Medulla oblongata (tissue), 1 donor: ENCODE results near the gene ERCC2.
"Not testable (repeated sequence)": the region's sequence is repeated elsewhere in the genome, so short reads cannot be mapped to it uniquely, and the experiment has no call there.

Source experiments
- DNase-seq: peaks from one replicate; pipeline ENCODE4 v3.0.0-alpha.2; 2015; ENCODE audit errors: extremely low spot score

The ERCC2 gene

GRCh38 chr19:45370410-45371204 is at the start of gene ERCC2:
Gene ERCC2 (minus strand): TSS chr19:45370573. CDS start chr19:45370540, 33 bp downstream.
- DNase-seq, result peak; percentile 99

- DNase-seq, result no peak
These were observed 49.5 kb upstream of the ERCC2 start for GRCh38 chr19:45419895-45420294.

GRCh38 chr19:45419396-45419795 is 49.0 kb upstream of the ERCC2 start:
- DNase-seq, result peak; percentile 79

- peak; percentile 43 for DNase-seq
These were observed 48.4 kb upstream of the ERCC2 start for GRCh38 chr19:45418802-45419201.

DNA sequence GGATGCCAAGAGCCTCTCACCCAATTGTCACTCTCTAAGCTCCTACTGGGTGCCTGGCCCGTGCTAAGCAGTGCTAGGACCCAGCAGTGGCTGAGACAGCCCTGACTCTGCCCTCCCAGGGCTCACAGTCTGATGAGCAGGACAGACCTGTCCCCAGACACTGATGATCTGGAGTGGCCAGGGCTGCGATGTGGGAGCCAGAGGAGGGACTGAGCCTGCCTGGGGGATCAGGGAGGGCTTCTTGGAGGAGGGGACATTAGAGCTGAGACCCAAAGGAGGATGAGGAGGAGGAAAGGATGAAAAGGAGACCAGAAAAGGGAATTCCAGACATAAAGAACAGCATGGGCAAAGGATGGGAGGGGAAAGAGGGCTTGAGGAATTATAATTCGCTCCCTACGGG is 46.8 kb upstream of the ERCC2 start:
- DNase-seq, result no peak

DNA sequence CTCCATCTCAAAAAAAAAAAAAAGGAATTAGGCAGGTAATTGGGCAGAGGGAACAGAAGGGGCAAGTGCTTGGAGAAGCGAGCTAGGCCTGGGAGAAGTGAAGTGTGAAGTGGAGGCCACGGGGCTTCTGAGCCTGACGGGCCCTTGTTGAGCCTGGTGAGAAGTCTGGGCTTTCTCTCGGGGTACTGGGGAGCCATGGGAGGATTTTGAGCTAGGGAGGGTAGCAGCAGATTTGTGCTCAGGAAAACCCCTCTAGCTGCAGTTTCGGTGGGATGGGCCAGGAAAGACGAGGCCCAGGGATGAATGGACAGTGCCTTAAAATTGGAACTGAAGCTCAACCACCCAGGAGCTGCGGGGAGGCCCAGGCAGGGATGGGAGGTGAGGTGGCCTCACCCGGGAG is 44.1 kb upstream of the ERCC2 start:
- DNase-seq, result no peak

DNA sequence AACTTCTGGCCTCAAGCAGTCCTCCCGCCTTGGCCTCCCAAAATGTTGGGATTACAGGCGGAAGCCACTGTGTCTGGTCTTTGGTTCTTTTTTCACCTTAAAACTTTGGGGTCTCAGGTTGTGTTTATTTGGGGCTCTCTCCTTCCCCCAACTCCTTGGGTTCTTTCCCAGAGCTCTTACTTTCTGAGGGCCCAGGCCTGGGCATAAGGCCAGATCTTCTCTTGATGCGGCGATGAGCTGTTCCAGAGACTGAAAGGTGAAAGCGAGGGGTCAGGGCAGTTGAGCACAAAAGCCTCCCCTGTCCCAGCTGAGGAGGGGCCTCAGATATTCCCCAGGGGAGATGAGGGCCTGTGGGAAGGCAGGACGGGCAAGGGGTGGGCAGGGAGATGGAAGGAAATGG is 43.1 kb upstream of the ERCC2 start:
- DNase-seq, result no peak

DNA sequence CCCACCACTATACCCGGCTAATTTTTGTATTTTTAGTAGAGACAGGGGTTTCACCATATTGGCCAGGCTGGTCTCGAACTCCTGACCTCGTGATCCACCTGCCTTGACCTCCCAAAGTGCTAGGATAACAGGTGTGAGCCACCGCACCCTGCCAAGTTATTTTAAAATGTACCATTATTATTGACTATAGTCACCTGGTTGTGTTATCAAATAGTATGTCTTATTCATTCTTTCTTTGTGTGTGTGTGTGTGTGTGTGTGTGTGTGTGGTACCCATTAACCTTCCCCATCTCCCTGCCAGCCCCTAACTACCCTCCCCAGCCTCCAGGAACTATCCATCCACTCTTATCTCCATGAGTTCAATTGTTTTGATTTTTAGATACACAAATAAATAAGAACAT is 40.0 kb upstream of the ERCC2 start:
- DNase-seq, result not testable (repeated sequence)

DNA sequence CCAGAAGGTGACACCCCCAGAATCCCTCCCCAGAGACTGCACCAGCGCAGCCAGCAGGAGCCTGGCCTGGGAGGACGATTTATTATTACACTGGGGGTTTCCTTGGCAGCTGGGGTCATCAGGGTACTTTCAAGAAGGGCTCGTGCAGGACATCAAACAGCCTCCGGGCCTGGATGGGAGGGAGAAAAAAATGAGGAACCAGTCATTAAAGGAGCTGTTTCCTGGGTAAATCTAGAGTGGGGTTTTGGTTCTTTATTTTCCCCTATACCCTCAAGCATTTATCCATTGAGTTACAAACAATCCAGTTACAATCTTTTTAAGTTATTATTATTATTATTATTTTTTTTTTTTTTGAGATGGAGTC is 39.2 kb upstream of the ERCC2 start:
- DNase-seq, result no peak

DNA sequence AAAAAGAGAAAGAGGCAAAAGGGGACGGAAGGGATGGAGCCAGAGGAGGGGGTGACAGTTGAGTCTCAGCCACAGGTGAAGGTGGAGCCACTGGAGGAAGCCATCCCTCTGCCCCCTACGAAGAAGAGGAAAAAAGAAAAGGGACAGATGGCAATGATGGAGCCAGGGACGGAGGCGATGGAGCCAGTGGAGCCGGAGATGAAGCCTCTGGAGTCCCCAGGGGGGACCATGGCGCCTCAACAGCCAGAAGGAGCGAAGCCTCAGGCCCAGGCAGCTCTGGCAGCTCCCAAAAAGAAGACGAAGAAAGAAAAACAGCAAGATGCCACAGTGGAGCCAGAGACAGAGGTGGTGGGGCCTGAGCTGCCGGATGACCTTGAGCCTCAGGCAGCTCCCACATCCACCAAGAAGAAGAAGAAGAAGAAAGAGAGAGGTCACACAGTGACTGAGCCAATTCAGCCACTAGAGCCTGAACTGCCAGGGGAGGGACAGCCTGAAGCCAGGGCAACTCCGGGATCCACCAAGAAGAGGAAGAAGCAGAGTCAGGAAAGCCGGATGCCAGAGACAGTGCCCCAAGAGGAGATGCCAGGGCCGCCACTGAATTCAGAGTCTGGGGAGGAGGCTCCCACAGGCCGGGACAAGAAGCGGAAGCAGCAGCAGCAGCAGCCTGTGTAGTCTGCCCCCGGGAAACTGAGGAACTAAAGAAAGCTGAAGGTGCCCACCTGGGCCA is 38.6 kb upstream of the ERCC2 start:
- DNase-seq, result no peak

DNA sequence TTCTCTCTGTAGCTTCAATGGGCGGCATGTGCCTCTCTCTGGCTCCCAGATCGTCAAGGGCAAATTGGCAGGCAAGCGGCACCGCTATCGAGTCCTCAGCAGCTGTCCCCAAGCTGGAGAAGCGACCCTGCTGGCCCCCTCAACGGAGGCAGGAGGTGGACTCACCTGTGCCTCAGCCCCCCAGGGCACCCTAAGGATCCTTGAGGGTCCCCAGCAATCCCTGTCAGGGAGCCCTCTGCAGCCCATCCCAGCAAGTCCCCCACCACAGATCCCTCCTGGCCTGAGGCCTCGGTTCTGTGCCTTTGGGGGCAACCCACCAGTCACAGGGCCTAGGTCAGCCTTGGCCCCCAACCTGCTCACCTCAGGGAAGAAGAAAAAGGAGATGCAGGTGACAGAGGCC is 37.7 kb upstream of the ERCC2 start:
- DNase-seq, result no peak

- DNase-seq, result not testable (repeated sequence)
These were observed 37.2 kb upstream of the ERCC2 start for GRCh38 chr19:45407585-45407984.

DNA sequence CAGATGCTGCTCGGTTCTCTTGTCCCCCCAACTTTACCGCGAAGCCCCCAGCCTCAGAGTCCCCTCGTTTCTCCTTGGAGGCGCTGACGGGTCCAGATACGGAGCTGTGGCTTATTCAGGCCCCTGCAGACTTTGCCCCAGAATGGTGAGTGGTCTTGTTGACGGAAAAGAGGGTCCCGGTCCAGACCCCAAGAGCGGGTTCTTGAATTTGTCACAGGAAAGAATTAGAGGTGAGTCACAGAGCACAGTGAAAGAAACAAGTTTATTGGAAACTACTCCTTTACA is 36.7 kb upstream of the ERCC2 start:
- no peak for DNase-seq

- DNase-seq, result peak; percentile 94
These were observed 36.1 kb upstream of the ERCC2 start, which contains the start of gene POLR1G for GRCh38 chr19:45406226-45407090. Gene POLR1G (plus strand): TSS chr19:45406644. CDS start chr19:45406697, 53 bp downstream.

DNA sequence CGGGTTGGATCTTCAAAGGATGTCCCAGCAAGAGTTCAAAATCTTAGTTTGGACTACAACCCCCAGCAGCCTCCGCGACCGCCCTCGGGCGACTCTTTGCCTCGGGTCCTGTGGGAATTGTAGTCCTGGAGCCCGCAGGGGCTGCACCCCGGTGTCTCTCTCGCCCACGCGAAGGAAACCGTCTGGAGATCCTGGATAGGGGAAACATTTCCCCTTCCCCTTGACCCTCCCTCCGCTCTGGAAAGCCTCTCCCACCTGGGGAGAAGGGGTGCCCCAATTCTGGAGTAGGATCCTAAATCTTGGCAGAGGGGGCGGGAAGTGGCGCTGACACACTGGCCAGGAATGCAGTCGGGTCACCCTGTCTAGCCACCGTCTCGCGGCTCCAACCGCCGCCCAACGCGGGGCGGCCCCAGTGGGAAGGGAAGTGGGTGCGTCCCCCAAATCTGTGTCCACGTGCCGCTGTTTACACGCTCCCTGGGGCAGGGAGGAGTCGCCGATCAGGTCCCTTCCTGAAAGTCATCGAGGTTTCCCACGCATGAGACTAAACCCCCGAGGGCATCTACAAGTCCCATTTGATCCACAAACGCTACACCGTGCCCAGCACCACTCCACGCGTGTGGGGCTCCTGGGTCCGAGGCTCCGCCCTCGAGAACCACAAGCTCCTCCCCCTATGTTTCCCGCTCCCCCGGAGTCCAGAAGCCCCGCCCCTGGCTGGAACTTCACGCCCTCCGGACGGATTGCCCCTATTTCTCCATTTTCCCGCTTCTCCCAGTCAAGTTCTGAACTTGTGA is 35.3 kb upstream of the ERCC2 start:
- DNase-seq, result peak; percentile 90

DNA sequence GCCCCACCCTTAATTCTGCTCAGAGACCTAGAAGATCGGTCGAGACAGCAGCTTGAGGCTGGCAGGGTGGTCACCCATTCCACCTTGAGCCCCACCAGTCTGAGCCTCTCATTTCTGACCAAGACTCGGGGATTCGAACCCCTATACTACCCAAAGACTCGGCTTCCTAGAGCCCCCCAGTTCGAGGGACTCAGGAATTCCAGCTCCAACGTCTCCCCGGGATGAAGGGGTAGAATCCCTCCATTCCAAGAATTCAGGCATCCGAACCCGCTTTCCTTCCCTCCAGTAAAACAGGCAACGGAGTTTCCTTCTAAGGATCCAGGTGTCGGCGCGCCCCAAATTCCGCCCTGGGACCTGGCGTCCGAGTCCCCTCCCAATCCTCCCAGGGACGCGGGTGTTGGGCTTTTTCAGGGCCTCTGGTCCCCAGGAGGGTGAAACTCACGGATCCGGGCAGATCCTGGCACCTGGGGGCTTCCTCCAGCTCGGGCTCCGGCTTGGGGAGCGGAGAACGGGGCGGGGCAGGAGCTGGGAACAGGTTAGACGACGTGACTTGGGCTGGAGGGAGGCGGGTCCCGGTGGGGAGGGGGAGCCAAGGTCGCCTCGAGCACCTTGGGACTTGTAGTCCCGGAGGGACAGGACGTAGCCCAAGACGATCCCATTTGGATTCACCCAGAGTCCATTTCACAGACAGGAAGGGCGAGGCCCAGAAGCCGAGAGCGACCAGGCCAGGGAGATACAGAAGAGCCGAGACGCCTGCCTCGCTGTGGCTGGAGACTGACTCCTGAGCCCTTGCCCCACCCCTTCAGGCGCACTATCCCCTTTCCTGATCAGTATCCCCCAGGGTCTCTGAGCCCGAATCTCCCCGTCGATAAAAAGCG is 34.4 kb upstream of the ERCC2 start, which contains the start of gene PPP1R13L:
PPP1R13L (minus strand) TSS at position 513 of the 878 bp plus-strand sequence. CDS start 6,751 bp downstream, outside the sequence.
- DNase-seq, result peak; percentile 25

GRCh38 chr19:45403781-45404556 is 33.6 kb upstream of the ERCC2 start:
- no peak for DNase-seq

GRCh38 chr19:45403272-45403671 is 32.9 kb upstream of the ERCC2 start:
- DNase-seq, result no peak

GRCh38 chr19:45402298-45403061 is 32.1 kb upstream of the ERCC2 start:
- DNase-seq, result no peak
